ENCODE measurements around the gene BAIAP2. TPM values are rescaled to one million over a fixed set of nuclear protein-coding genes. Genes with fewer than 3 reads are reported as not detected.

Gene BAIAP2
- polyA plus RNA-seq, 1 donor from 2014 or later: 17.5 TPM

DNA sequence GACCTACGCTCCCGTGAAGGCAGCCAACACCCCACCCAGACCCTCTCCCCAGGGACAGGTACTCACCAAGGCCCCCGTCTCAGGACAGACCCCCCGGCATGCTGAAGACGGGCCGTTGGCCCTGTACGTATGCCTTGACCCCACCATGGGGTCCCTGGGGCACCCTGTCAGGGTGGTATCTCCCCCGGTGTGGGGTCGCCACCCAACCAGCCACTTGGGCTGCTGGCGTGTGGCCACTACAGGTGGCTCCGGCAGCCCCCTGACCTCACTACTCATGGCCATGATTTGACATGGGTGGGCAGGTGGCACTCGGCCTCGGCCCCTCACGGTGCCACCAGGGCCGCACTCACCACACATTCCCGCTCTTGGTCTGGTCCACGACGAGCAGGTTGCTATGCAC is 89.4 kb downstream of the BAIAP2 start:
- no peaks in the 10 kb centered on the region for H3K9me2 ChIP-seq (ENCODE audit: insufficient read depth, low read length)
- H3K79me2 ChIP-seq (replicated peaks; ENCODE audit: insufficient read depth, low read length): no peaks in the 10 kb centered on the region
- no peaks in the 10 kb centered on the region for H3K9me3 ChIP-seq (ENCODE audit: low read length)
- no peaks in the 10 kb centered on the region for H3K27me3 ChIP-seq (ENCODE audit: insufficient read depth, low read depth, low read length)
- H4K20me1 ChIP-seq (ENCODE audit: insufficient read depth): no peaks in the 10 kb centered on the region
- no peaks in the 10 kb centered on the region for H3K36me3 ChIP-seq (ENCODE audit: insufficient read depth, low read length)
- H3F3A ChIP-seq (ENCODE audit: insufficient read depth, low read length, poor library complexity, severe bottlenecking): no peaks in the 10 kb centered on the region
- no peak overlapping the region for H3K4me2 ChIP-seq (ENCODE audit: low read length)
- no peak overlapping the region for H3K27ac ChIP-seq (ENCODE audit: low read length)
- H3K9ac ChIP-seq (ENCODE audit: low read length): no peak overlapping the region
- no peak overlapping the region for H2AFZ ChIP-seq (ENCODE audit: low read depth, low read length)
- no peak overlapping the region for H3K4me3 ChIP-seq (ENCODE audit: low read length)
- TF ChIP-seq SMC3 (conservative IDR thresholded peaks at IDR 0.05; ENCODE audit: poor library complexity) (no peak), EP300 (conservative IDR thresholded peaks at IDR 0.05; ENCODE audit: poor library complexity, severe bottlenecking) (no peak), POLR2AphosphoS5 (IDR thresholded peaks at IDR 0.05) (no peak), EZH2 (IDR thresholded peaks at IDR 0.05; ENCODE audit: borderline replicate concordance, insufficient read depth, low read length, poor library complexity, severe bottlenecking) (no peak), TAF1 (IDR thresholded peaks at IDR 0.05; ENCODE audit: low read depth) (no peak), MXI1 (conservative IDR thresholded peaks at IDR 0.05; ENCODE audit: poor library complexity, severe bottlenecking) (no peak), CTCF (IDR thresholded peaks at IDR 0.05; ENCODE audit: poor library complexity, severe bottlenecking) (no peak)
- TF ChIP-seq, protein P1, sequence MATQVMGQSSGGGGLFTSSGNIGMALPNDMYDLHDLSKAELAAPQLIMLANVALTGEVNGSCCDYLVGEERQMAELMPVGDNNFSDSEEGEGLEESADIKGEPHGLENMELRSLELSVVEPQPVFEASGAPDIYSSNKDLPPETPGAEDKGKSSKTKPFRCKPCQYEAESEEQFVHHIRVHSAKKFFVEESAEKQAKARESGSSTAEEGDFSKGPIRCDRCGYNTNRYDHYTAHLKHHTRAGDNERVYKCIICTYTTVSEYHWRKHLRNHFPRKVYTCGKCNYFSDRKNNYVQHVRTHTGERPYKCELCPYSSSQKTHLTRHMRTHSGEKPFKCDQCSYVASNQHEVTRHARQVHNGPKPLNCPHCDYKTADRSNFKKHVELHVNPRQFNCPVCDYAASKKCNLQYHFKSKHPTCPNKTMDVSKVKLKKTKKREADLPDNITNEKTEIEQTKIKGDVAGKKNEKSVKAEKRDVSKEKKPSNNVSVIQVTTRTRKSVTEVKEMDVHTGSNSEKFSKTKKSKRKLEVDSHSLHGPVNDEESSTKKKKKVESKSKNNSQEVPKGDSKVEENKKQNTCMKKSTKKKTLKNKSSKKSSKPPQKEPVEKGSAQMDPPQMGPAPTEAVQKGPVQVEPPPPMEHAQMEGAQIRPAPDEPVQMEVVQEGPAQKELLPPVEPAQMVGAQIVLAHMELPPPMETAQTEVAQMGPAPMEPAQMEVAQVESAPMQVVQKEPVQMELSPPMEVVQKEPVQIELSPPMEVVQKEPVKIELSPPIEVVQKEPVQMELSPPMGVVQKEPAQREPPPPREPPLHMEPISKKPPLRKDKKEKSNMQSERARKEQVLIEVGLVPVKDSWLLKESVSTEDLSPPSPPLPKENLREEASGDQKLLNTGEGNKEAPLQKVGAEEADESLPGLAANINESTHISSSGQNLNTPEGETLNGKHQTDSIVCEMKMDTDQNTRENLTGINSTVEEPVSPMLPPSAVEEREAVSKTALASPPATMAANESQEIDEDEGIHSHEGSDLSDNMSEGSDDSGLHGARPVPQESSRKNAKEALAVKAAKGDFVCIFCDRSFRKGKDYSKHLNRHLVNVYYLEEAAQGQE (IDR thresholded peaks at IDR 0.05; ENCODE audit: borderline replicate concordance): no peak

- no peaks in the 10 kb centered on the region for H3F3A ChIP-seq (ENCODE audit: insufficient read depth, low read length, poor library complexity, severe bottlenecking)
- no peaks in the 10 kb centered on the region for H3K36me3 ChIP-seq (ENCODE audit: insufficient read depth, low read length)
- no peaks in the 10 kb centered on the region for H4K20me1 ChIP-seq (ENCODE audit: insufficient read depth)
- no peaks in the 10 kb centered on the region for H3K79me2 ChIP-seq (replicated peaks; ENCODE audit: insufficient read depth, low read length)
- H3K4me3 ChIP-seq (ENCODE audit: low read length): no peak overlapping the region
- H3K9me2 ChIP-seq (ENCODE audit: insufficient read depth, low read length): no peaks in the 10 kb centered on the region
- no peak overlapping the region for H3K27ac ChIP-seq (ENCODE audit: low read length)
- H3K27me3 ChIP-seq (ENCODE audit: insufficient read depth, low read depth, low read length): no peaks in the 10 kb centered on the region
- no peak overlapping the region for H3K9ac ChIP-seq (ENCODE audit: low read length)
- H3K9me3 ChIP-seq (ENCODE audit: low read length): no peaks in the 10 kb centered on the region
- no peak overlapping the region for H3K4me2 ChIP-seq (ENCODE audit: low read length)
- TF ChIP-seq RAD21 (conservative IDR thresholded peaks at IDR 0.05): no peak
- TF ChIP-seq, protein P1 (IDR thresholded peaks at IDR 0.05; ENCODE audit: borderline replicate concordance): no peak
- no peak for TF ChIP-seq MXI1 (conservative IDR thresholded peaks at IDR 0.05; ENCODE audit: poor library complexity, severe bottlenecking)
- TF ChIP-seq SMC3 (conservative IDR thresholded peaks at IDR 0.05; ENCODE audit: poor library complexity): no peak
- no peak for TF ChIP-seq CTCF (IDR thresholded peaks at IDR 0.05; ENCODE audit: poor library complexity, severe bottlenecking)
- no peak for TF ChIP-seq EZH2 (IDR thresholded peaks at IDR 0.05; ENCODE audit: borderline replicate concordance, insufficient read depth, low read length, poor library complexity, severe bottlenecking)
- no peak overlapping the region for H2AFZ ChIP-seq (ENCODE audit: low read depth, low read length)
These were observed 90.7 kb downstream of the BAIAP2 start for GRCh38 chr17:81125573-81126081.
